CD4-positive, alpha-beta T cell treated with Interleukin-10 for 1 hour (primary cell): ENCODE measurements around the gene MAP2K5.

Experiments
- DNase-seq: peaks from one replicate; pipeline ENCODE4 v3.0.0-alpha.2; 2020

The MAP2K5 gene

GRCh38 chr15:67809866-67810265, 267.4 kb downstream of the MAP2K5 start:
- DNase-seq, result no peak

- DNase-seq, result no peak
These were observed 269.7 kb downstream of the MAP2K5 start for GRCh38 chr15:67812241-67812644.

- DNase-seq, result no peak
These were observed 270.7 kb downstream of the MAP2K5 start for GRCh38 chr15:67813104-67813634.

- DNase-seq, result no peak
These were observed 272.6 kb downstream of the MAP2K5 start for GRCh38 chr15:67815036-67815592.

GRCh38 chr15:67816668-67817067, 274.2 kb downstream of the MAP2K5 start:
- no peak for DNase-seq

- no peak for DNase-seq
These were observed 276.0 kb downstream of the MAP2K5 start for GRCh38 chr15:67818464-67818863.

GRCh38 chr15:67819636-67820035, 277.1 kb downstream of the MAP2K5 start:
- DNase-seq, result no peak

- DNase-seq, result no peak
These were observed 277.9 kb downstream of the MAP2K5 start for GRCh38 chr15:67820122-67820991.

GRCh38 chr15:67820992-67821783, 278.7 kb downstream of the MAP2K5 start:
- peak; percentile 31 for DNase-seq

- no peak for DNase-seq
These were observed 279.4 kb downstream of the MAP2K5 start for GRCh38 chr15:67821784-67822440.

- no peak for DNase-seq
These were observed 280.2 kb downstream of the MAP2K5 start for GRCh38 chr15:67822537-67823313.

GRCh38 chr15:67823314-67824196, 281.1 kb downstream of the MAP2K5 start:
- DNase-seq, result no peak

- no peak for DNase-seq
These were observed 281.9 kb downstream of the MAP2K5 start for GRCh38 chr15:67824197-67824968.

GRCh38 chr15:67824976-67825880, 282.7 kb downstream of the MAP2K5 start, which contains the start of gene SKOR1:
Gene SKOR1 (plus strand): TSS chr15:67825509. CDS start chr15:67825603, 94 bp downstream.
- DNase-seq, result no peak

GRCh38 chr15:67825881-67826716, 283.6 kb downstream of the MAP2K5 start:
- no peak for DNase-seq

- DNase-seq, result no peak
These were observed 284.4 kb downstream of the MAP2K5 start for GRCh38 chr15:67826717-67827561.
